SK-N-SH treated with all-trans-retinoic acid at 6 μM for 48 hours (cell line): ENCODE results near the gene MPZL2.

Source experiments
- ARNTL ChIP-seq: fragments of 450-650 bp; formaldehyde crosslinking; IDR thresholded peaks from 2 replicates; pipeline ENCODE4 v1.5.0; 2020; ENCODE audit warnings: low read depth, mild to moderate bottlenecking, moderate library complexity, borderline replicate concordance
- BACH2 ChIP-seq: fragments of 250-450 bp; sonication (Bioruptor Pico); IDR thresholded peaks from 2 replicates; pipeline ENCODE4 v1.9.0; 2021; ENCODE audit warnings: mild to moderate bottlenecking, borderline replicate concordance
- CSDC2 ChIP-seq: fragments of 250-450 bp; sonication (Bioruptor Pico); IDR thresholded peaks from 2 replicates; pipeline ENCODE4 v1.5.0; 2020; ENCODE audit warnings: mild to moderate bottlenecking, moderate library complexity
- CSRNP3 ChIP-seq: fragments of 250-450 bp; sonication (Bioruptor Pico); IDR thresholded peaks from 2 replicates; pipeline ENCODE4 v1.5.1; 2021; ENCODE audit warnings: mild to moderate bottlenecking, moderate library complexity
- ISL1 ChIP-seq: fragments of 250-450 bp; sonication (Bioruptor Pico); IDR thresholded peaks from 2 replicates; pipeline ENCODE4 v2.1.2; 2022; ENCODE audit warnings: mild to moderate bottlenecking, moderate library complexity
- PATZ1 ChIP-seq: fragments of 250-450 bp; sonication (Bioruptor Pico); IDR thresholded peaks from 2 replicates; pipeline ENCODE4 v1.8.0; 2020; ENCODE audit warnings: mild to moderate bottlenecking, moderate library complexity, borderline replicate concordance
- PPARA ChIP-seq: fragments of 250-450 bp; sonication (Bioruptor Pico); IDR thresholded peaks from 2 replicates; pipeline ENCODE4 v1.5.0; 2020; ENCODE audit warnings: mild to moderate bottlenecking, borderline replicate concordance
- RARB ChIP-seq: fragments of 250-450 bp; sonication (Bioruptor Pico); IDR thresholded peaks from 2 replicates; pipeline ENCODE4 v1.8.0; 2021; ENCODE audit warnings: mild to moderate bottlenecking, moderate library complexity
- TOX ChIP-seq: fragments of 250-450 bp; sonication (Bioruptor Pico); IDR thresholded peaks from 2 replicates; pipeline ENCODE4 v1.8.0; 2021; ENCODE audit warnings: mild to moderate bottlenecking, moderate library complexity, borderline replicate concordance
- TSHZ2 ChIP-seq: fragments of 250-450 bp; sonication (Bioruptor Pico); IDR thresholded peaks from 2 replicates; pipeline ENCODE4 v1.5.0; 2020; ENCODE audit warnings: mild to moderate bottlenecking, moderate library complexity
- ZC3H10 ChIP-seq: fragments of 250-450 bp; sonication (Bioruptor Pico); IDR thresholded peaks from 2 replicates; pipeline ENCODE4 v1.5.1; 2021; ENCODE audit warnings: mild to moderate bottlenecking, moderate library complexity
- ZFP3 ChIP-seq: fragments of 250-450 bp; sonication (Bioruptor Pico); IDR thresholded peaks from 2 replicates; pipeline ENCODE4 v1.5.0; 2020; ENCODE audit warnings: mild to moderate bottlenecking, moderate library complexity

GRCh38 chr11:118287006-118287405, 22.9 kb upstream of the MPZL2 start:
- TF ChIP-seq TSHZ2 (CRISPR knock-in tag), result no peak
- no peak for TF ChIP-seq ZFP3 (CRISPR knock-in tag)
- no peak for TF ChIP-seq CSDC2 (CRISPR knock-in tag)
- no peak for TF ChIP-seq TOX (CRISPR knock-in tag)
- TF ChIP-seq ZC3H10 (CRISPR knock-in tag), result no peak
- TF ChIP-seq ISL1 (CRISPR knock-in tag), result no peak
- no peak for TF ChIP-seq ARNTL (CRISPR knock-in tag)
- TF ChIP-seq BACH2 (CRISPR knock-in tag), result no peak
- TF ChIP-seq PATZ1 (CRISPR knock-in tag), result no peak
- no peak for TF ChIP-seq RARB
- TF ChIP-seq CSRNP3 (CRISPR knock-in tag), result no peak
- no peak for TF ChIP-seq PPARA (CRISPR knock-in tag)
